Stimulated activated CD8-positive, alpha-beta memory T cell treated with anti-CD3 and anti-CD28 coated beads, Interleukin-12 subunit alpha, Interleukin-12 subunit beta, amount 100 ng/mL, for 1 hour (primary cell): Measurements from ENCODE around the gene NOTCH2.
"Not testable (repeated sequence)": the region's sequence is repeated elsewhere in the genome, so short reads cannot be mapped to it uniquely, and the experiment has no call there.

Experiments used
- DNase-seq: peaks from one replicate; pipeline ENCODE4 v3.0.0-alpha.2; 2020; ENCODE audit warnings: low read depth

NOTCH2 gene

DNA sequence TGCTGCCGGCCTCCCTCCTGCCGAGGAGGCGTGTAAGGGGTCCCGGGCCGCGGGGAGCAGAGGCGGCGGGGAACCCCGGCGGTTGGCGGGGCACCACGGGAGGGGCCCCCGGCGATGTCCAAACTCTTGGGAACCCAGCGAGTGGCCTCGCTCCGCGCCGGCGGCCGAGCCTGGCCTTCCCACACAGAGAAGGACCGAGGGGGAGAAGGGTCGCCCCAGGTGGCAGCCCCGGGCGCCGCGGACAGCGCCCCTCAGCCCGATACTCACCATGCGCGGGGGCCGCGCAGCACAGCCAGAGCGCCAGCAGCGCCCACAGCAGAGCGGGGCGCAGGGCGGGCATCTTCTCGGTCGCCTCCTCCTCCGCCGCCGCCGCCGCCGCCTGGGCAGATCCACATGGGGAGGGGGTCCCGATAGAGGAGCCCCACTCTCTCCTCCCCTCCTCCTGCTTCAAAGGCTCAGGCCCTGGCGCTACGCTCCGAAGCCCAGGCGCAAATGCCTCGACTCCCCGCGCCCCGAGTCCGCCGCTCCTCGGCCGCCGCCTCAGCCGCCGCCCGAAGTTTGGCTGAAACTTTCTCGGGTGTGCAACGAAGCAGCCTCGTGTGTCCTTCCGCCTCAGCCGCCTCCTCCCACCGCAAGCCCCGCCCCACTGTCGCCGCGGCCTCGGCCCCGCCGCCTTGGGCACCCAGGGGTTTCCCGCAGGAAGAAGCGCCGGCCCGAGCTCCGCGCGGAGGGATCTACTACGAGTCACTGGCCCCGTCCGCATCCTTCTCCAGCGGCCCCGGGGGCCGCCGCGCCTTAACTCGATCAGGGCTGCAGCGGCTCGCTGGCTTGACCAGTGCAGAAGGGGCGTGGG lies at the start of gene NOTCH2:
Gene NOTCH2, minus strand, starts transcription at position 596 of the 853 bp plus-strand sequence. Its CDS starts 256 bp downstream, at position 340.
- peak; percentile 37 for DNase-seq

DNA sequence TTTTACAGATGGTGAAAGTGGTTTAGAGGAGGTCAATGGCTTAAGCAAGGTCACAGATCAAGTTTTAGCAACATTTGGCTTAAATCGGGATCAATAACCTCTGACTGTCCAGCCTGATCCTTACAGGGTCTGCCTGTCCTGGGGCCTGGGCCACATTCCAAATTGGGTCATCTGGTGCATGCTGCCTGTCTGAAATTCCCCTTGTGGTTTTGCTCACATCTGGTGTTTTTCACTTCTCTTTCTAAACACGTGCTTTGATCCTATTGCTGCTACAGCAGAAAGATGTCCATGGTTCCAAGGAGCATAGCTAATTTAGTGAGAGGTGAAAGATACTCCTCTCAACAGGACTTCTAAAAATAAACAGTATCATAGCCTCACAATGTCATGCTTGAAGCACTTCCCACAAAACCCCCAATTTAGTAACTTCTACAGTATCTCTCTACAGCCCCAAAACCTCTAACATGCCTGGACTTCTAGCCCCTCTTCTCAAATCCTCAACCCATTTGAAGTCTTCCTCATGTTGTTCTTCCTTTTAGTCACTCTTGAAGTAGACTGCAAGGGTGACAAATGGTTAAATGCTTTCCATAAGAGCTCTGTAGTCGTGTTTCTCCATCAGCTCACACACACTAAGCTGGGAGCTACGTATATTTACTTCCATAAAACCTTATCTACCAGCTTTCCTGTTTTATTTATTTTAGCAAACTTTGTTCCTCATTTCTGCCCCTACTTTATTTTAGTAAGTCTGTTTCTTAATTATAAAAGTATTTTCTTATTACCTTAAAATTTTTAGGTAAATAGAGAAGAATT lies 48.1 kb upstream of the NOTCH2 start:
- DNase-seq = not testable (repeated sequence)

DNA sequence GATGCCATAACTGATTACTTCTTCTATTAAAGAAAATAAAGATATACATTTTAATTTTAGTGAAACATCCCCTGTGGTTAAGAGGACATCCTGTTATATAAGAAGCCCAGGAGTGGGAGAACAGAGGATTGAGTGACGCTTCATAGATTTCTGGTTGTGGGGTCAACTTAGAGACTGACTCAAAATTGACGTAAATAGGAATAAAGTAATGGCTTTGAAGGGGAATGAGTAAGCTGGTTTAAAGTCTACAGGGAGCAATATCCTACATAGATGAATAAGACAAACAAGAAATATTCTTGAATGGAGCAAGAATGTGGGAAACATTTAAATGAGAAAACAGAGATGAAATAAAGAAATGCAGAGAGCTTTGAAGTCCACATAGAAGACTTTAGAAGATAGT lies 46.6 kb upstream of the NOTCH2 start:
- DNase-seq = not testable (repeated sequence)

DNA sequence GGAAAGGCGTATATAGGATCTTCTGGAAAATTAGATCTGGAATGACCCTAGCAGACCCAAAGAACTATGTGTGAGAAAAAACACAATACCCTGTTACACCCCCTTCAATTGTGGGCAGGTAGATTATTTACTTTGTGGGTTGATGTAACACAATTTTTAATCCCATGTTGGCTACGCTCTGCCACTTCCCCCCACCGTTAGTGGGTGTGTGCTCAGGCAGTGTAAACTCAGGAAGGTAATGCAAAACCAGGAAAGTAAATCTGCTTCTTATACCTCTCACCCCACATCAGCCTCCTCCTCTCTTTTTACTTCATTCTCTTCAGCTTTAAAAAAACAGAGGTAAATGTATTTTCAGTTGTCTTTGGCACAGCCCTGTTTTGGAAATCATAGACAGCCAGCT lies 43.7 kb upstream of the NOTCH2 start:
- not testable (repeated sequence) for DNase-seq

DNA sequence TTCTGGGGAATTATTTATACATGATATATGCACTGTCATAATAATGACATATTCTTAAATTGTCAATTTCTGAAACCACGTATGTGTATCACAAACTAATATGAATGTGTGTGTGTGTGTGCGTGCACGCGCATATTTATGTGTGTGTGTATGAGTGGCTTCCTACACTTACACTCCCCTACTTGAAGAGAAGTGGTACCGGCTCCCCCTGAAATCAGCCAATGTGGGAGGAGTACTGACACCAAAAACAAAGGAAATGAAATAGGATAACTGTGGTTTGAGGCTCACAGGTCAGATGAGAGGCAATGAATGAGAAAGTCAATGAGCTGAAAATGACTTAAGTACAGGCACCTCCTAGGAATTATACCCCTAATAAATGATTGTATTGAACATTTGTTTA lies 42.8 kb upstream of the NOTCH2 start:
- not testable (repeated sequence) for DNase-seq

DNA sequence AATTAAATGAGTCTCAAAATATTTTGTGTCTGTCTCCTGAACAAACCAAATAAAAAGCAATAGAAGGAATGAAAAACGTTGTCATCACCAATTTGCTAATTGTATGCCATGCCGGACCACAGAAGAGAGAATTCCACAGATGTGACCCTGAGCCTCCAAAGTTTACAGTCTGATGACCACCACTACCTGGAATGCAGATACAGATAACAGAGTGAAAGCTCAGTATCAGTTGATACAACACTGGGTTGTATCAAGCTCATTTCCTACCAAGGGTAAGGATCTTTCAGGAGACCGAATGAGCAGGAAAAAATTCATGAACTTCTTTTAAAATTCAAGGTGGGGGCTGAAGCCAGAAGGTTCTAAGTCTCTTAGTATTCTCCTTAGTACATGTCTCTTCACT lies 42.3 kb upstream of the NOTCH2 start:
- DNase-seq = not testable (repeated sequence)

DNA sequence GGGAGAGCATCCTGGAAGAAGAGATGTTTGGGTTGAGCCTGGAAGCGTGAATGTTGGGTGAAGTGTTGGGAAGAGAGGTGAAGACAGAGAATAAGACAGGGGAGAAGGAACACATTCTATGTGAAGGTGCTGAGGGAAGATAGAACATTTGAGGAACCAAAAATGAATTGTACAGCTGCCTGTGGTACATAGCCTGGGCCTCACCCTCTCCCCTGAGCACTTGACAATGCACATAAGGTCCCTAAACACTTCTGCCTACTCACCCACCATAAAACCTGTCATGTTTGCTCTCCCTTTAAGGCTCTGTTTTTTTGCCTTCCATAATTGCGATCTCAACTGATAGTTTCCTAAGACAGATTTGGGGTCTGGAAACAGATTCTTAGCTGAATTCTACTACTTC lies 41.5 kb upstream of the NOTCH2 start:
- DNase-seq = not testable (repeated sequence)

DNA sequence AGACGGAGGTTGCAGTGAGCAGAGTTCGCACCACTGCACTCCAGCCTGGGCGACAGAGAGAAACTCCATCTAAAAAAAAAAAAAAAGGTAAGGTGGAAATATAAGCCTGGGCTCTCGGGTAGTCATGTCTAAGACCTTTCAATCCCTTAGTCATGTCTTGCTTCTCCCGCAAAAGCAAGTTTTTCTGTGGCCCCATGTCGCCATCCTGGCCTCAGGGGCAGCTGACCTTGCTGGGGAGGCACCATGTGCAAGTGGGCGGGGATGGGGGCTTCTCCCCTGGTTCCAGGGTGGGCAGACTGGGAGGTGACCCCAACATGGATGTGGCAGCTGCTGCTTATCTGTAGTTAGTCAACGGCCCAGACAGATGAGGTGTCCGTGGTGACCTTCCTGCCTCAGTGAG lies 40.2 kb upstream of the NOTCH2 start:
- DNase-seq = not testable (repeated sequence)

DNA sequence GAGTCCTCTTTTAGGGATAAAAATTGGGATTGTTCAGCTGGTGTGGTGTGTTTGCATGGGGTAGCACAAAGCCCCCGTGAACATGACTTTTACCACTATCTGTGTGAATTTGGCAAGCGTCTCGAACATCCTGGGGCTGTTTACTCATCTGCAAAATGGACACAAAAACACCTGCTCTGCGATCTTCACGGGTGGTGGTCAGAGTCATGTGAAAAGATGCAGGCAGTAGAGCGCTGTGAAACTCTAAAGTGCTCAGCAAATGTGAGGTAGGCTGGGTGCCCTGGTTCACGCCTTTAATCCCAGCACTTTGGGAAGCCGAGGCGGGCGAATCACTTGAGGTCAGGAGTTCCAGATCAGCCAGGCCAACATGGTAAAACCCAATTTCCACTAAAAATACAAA lies 39.7 kb upstream of the NOTCH2 start:
- DNase-seq = not testable (repeated sequence)

DNA sequence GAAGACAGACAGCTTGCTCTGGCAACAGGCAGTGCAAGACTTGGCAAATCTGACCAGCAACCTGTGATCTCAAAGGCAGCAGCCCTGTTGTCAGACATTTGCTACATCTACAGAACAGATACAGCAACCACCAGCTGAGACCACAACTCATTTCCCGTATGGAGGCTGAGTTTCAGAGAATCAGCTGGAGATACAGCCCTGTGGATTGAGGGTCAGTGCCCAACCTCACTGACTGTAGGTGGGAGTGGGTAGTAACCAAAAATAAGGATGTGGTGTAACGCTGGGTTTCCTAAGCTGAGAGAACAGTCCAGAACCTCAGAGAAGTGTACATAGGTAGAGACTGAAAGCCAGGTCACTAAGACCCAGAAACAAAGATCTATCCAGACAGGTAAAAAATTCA lies 35.8 kb upstream of the NOTCH2 start:
- not testable (repeated sequence) for DNase-seq

DNA sequence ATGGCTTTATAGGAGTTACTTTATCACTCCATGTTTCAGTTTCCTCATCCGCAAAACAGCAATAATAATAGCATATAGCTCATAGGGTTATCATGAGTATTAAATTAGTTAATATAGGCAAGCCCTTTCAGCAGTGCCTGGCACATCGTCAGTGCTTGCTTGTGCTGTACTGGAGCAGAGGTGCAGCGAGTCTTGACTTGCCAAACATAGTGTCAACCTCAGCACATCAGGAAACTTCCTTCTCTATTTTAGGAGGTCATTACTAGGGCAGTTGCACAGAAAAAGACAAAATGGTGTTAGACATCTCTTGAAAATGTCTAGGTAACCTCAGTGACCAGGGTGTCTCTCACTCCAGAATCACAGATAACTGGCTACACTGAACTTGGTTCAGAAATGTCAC lies 34.3 kb upstream of the NOTCH2 start:
- DNase-seq = not testable (repeated sequence)

DNA sequence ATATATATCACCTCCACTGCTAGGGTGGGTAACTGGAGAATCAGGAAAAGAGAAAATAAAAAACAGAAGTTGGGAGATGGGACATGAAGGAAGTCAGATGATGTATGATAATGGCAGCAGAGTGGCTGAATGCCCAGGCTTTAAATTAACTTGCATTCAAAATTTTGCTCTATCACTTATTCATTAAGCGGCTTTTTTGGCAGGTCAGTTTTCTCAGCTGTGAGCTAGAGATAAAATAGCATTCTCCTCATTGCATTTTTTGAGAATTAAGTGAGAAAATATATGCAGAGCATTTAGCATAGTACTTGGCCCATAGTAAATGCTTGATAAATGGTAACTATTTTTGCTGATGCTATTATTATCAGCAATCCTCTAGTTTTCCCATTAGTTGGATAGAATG lies 32.1 kb upstream of the NOTCH2 start:
- DNase-seq = not testable (repeated sequence)

DNA sequence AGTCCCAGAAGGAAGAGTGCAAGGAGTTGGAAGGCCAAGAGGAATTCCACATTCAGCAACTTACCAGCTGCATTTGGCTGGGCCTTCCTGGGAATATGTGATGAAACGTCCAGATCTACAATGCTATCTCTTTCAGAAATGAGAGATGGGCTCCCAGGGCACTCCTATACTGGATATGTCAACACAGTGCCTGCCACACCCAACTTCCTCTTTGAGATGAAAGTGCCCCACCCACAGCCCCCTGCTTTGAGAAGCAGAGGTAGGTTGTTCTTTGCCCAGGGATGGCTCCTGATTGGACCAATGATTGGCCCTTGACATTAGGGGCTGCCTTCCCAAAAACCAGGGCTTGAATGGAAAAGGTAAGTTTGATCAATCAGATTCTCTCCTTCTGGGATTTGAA lies 31.1 kb upstream of the NOTCH2 start:
- not testable (repeated sequence) for DNase-seq

DNA sequence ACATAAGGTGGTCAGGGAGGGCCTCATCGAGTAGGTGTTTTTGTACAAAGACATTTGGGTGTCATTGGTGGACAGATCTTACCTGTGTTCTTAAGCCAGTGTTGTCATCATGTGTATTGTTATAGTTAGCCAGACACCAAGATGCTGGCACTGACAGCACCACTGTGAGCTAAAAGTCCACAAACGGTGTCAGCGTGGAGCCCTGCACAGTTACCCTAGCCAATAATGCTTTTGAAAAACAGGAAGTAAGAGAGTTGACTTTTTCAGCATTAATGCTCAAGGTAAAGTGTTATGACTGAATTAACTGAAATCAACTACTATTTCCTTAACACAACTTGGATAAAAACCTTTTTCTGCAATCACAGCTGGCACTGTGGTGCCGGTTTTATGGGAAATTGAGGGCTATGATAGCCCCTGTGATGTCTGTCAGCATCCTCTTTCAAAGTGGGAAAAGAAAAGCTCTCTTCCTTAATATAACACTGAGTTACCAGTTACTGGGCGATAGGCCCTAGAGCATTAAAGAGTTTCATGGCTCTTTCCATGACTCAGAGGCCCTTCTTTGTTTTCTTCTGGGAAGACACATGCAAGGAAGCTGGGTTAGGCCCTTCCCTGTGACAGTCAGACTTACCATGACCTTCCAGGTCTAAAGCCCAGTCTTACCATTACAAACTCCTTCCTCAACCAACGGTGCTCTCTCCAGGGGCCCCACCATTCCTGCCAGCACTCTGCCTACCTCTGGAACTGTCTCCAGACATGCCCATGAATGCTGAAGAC lies 29.7 kb upstream of the NOTCH2 start:
- not testable (repeated sequence) for DNase-seq

DNA sequence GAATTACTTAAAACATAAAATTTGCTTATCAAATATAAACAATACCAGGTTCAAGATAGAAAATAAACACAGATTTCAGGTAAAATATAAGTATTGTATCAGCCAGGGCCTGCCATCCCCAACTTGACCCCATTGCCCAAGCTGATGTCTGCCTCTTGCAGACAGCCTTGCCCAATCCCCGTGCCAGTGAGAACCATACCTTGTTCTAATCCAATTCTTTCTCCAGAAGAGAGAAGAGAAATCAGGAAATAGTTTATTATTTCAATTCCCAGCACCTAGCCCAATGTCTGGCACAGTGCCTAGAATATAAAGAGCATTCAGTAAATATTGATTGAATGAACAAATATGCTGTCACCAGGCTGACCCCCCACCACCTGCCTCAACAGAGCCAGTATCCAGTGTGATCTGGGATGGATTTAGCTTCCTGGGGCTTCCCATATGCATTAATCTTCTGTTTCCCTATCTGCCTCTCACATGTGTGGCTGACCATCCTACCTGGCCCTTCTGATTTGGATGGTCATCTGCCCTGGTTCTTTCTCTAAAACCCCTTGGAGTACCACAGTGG lies 27.6 kb upstream of the NOTCH2 start:
- not testable (repeated sequence) for DNase-seq

DNA sequence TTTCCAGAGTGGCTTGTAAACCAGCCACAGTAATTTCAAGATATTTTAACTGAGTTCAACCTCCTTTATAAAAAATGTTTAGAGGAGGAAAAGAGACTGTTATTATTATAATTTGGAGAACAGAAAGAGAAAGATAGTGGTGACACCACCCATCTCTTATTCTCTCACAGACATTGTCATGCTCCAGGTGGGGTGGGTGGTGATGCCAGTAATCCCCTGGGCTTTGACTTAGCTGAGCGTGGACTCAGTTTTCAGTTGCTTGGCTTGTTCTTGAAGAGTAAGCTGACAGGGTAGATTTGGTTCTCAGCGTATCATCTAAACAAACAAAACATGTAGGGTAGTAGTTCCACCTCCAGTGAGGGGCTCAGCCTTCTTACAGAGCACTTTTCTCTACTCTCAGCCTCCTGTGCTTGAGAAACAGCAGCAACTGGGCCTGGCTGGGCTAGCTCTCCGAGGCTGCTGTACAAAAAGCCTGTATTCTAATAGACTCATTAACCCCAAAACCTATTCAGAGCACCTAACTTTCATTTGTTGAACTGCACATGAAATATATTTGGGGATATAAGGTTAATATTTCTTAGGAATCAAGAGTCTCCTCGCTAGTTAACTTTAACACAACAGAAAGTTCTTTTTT lies 24.2 kb upstream of the NOTCH2 start:
- DNase-seq = not testable (repeated sequence)

DNA sequence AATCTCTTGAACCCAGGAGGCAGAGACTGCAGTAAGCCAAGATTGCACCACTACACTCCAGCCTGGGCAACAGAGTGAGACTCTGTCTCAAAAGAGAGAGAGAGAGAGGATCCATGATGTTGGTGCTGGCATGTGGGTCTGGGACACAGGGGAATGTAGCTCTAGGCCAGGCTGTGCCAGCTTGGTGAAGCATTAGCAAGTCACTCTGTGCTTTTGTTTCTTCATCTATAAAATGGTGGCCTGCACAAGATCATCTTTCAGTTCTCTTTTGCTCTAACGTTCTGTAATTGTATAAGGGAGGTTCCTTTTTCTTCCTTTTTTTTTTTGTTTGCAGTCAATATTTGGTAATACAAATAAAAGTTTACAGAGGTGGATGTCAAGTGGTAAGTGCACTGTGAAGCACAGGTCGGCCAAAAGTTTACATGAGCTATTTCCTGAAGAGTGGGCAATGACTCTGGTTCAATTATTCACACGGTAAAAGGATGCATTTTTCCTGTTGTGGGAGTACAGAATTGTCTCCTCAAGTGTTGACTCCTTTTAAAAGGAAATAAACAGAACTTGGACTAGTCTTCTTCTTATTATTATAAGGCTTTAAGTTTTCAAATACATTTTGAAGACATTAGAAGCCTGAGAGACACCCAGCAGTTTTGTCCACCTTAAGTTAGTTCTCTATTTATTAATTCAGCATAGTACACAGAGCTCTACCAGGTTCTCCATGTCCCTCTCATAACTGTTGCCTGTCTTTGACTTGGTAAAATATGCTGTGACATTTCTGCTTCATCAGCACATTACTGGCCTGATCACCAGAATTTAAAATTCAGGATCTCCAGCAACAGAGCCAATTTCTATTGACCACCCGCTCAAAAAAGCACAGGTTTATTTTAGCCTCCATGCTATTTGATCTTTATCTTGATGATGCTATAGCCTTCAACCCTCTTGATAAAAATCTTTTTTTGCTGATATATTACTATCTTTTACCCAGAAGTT lies 23.1 kb upstream of the NOTCH2 start:
- DNase-seq = not testable (repeated sequence)

DNA sequence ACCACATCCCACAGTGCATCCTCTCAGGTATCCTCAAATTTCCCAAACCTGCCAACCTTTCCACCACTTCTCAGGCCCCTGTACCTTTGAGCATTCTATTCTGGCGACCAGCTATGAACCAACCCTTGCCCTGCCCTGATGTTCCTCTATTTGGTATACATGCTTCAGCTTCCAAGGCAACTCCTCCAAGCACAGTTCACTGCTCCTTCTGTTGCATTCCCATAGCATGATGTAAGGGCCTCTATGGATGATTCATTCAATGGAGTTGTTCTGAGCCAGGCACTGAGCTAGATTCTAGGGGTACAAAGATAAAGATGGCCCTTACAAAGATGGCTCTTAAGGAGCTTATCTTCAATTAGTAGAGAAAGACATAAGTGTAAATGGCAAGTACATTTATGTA lies 21.4 kb upstream of the NOTCH2 start:
- not testable (repeated sequence) for DNase-seq

DNA sequence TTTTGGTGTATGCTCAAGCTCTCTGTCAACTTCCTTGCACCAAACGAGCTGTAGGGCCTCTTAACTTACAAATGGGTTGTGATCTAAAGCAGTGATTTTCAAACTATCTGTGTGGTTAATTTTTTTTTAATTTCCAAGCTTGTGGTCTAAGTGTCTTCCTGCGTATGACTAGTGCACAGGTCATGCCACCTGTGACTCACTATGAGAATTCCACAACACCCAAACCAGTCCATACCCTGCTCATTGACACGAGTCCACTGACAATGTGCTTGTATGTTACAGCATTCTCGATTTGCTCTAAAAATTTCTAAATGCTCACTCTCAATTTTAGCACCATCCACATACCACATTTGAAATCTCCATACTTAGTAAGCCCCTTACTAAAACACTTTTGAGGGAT lies 18.5 kb upstream of the NOTCH2 start:
- not testable (repeated sequence) for DNase-seq

DNA sequence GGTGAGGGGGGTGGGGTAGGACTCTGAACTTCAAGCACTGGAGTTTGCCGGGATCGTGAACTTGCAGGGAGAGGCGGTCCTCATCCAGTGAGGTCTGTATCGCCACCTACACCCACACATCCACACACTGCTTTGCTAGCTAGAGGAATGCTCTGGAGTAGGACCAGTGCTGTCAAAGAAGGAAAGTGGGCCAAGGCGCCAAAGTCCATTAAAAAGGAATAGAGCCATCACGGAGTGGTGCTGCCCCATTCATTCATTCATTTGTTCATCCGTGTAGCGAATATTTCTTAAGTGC lies 405 bp upstream of the NOTCH2 start:
- DNase-seq = not testable (repeated sequence)
